GM23338 (cell line): ENCODE results near the gene DYRK1A. TPM values are rescaled to one million over a fixed set of nuclear protein-coding genes. Genes with fewer than 3 reads are reported as not detected.

Source experiments
- ATAC-seq: fragments of 200-7000 bp; cut with Tn5 transposase; 3 replicates; pipeline ENCODE4 v1.9.1; 2020
- DNase-seq: peaks from one replicate; pipeline ENCODE4 v3.0.0-alpha.2; 2015; ENCODE audit warnings: low spot score
- H2AFZ ChIP-seq: fragments of 200-600 bp; sonication (generic); 2 replicates; pipeline ENCODE4 v1.8.0; 2016; ENCODE audit warnings: antibody characterized with exemption, mild to moderate bottlenecking, moderate library complexity
- H3F3A ChIP-seq: fragments of 200-600 bp; sonication (generic); replicated peaks from 2 replicates; pipeline ENCODE4 v1.8.0; 2017; ENCODE audit warnings: antibody characterized with exemption, mixed run types, low read depth
- H3K27ac ChIP-seq: fragments of 200-600 bp; sonication (generic); 2 replicates; pipeline ENCODE4 v1.6.1; 2016; ENCODE audit warnings: low read depth
- H3K27me3 ChIP-seq: fragments of 200-600 bp; sonication (generic); 2 replicates; pipeline ENCODE4 v1.8.0; 2016; ENCODE audit warnings: mild to moderate bottlenecking, mixed run types, moderate library complexity; ENCODE audit not compliant: insufficient read depth
- H3K36me3 ChIP-seq: fragments of 200-600 bp; sonication (generic); 2 replicates; pipeline ENCODE4 v1.8.0; 2016; ENCODE audit warnings: mild to moderate bottlenecking; ENCODE audit not compliant: insufficient read depth
- H3K4me1 ChIP-seq: fragments of 200-600 bp; sonication (generic); 2 replicates; pipeline ENCODE4 v1.8.0; 2016; ENCODE audit warnings: mild to moderate bottlenecking, moderate library complexity; ENCODE audit not compliant: insufficient read depth
- H3K4me2 ChIP-seq: fragments of 200-600 bp; sonication (generic); 2 replicates; pipeline ENCODE4 v1.7.1; 2017; ENCODE audit warnings: mixed run types
- H3K4me3 ChIP-seq: fragments of 200-600 bp; sonication (generic); 2 replicates; pipeline ENCODE4 v1.6.1; 2016; ENCODE audit warnings: mixed run types
- H3K79me2 ChIP-seq: fragments of 200-600 bp; sonication (generic); replicated peaks from 2 replicates; pipeline ENCODE4 v1.8.0; 2017; ENCODE audit warnings: mild to moderate bottlenecking; ENCODE audit not compliant: insufficient read depth
- H3K9me2 ChIP-seq: fragments of 200-600 bp; sonication (generic); 2 replicates; pipeline ENCODE4 v1.8.0; 2017; ENCODE audit not compliant: insufficient read depth
- H4K20me1 ChIP-seq: fragments of 200-600 bp; sonication (generic); replicated peaks from 2 replicates; pipeline ENCODE4 v1.8.0; 2017; ENCODE audit warnings: mild to moderate bottlenecking; ENCODE audit not compliant: insufficient read depth
- H3K27ac Mint-ChIP-seq: 2 replicates; pipeline ENCODE4 v1.8.0; 2020; ENCODE audit warnings: inconsistent platforms, mild to moderate bottlenecking, moderate library complexity, mixed read lengths
- H3K27me3 Mint-ChIP-seq: 3 replicates; pipeline ENCODE4 v1.8.0; 2022; ENCODE audit warnings: low read depth, mild to moderate bottlenecking, moderate library complexity, mixed read lengths, inconsistent platforms; ENCODE audit not compliant: insufficient read depth, poor library complexity
- H3K36me3 Mint-ChIP-seq: 3 replicates; pipeline ENCODE4 v1.8.0; 2021; ENCODE audit warnings: low read depth, mild to moderate bottlenecking, inconsistent platforms, moderate library complexity, mixed read lengths
- H3K4me1 Mint-ChIP-seq: 3 replicates; pipeline ENCODE4 v1.8.0; 2020; ENCODE audit warnings: mild to moderate bottlenecking, inconsistent platforms, mixed read lengths
- H3K4me3 Mint-ChIP-seq: 3 replicates; pipeline ENCODE4 v1.8.0; 2021; ENCODE audit warnings: moderate library complexity, mild to moderate bottlenecking, inconsistent platforms, mixed read lengths
- H3K9me3 Mint-ChIP-seq: 3 replicates; pipeline ENCODE4 v1.8.0; 2020; ENCODE audit warnings: moderate library complexity, mild to moderate bottlenecking, inconsistent platforms, mixed read lengths
- ETS1 ChIP-seq: IDR thresholded peaks from 2 replicates; pipeline ENCODE4 v1.6.1; 2016; ENCODE audit warnings: antibody characterized with exemption
- EZH2 ChIP-seq: fragments of 200-600 bp; sonication (generic); IDR thresholded peaks from one replicate; pipeline ENCODE4 v1.8.0; 2017; ENCODE audit warnings: antibody characterized with exemption, mild to moderate bottlenecking, low read depth; ENCODE audit not compliant: unreplicated experiment
- EZH2phosphoT487 ChIP-seq: fragments of 200-600 bp; sonication (generic); IDR thresholded peaks from one replicate; pipeline ENCODE4 v1.8.1; 2018; ENCODE audit warnings: antibody characterized with exemption; ENCODE audit not compliant: unreplicated experiment
- JUNB ChIP-seq: IDR thresholded peaks from one replicate; pipeline ENCODE4 v1.6.1; 2016; ENCODE audit warnings: antibody characterized with exemption; ENCODE audit not compliant: unreplicated experiment
- NANOG ChIP-seq: IDR thresholded peaks from 2 replicates; pipeline ENCODE4 v1.6.1; 2016; ENCODE audit warnings: antibody characterized with exemption, borderline replicate concordance
- POLR2AphosphoS5 ChIP-seq: IDR thresholded peaks from 2 replicates; pipeline ENCODE4 v1.6.1; 2016; ENCODE audit warnings: antibody characterized with exemption, low read depth
- STAT1 ChIP-seq: IDR thresholded peaks from one replicate; pipeline ENCODE4 v1.6.1; 2016; ENCODE audit warnings: antibody characterized with exemption; ENCODE audit not compliant: unreplicated experiment
- ZNF114 ChIP-seq: fragments of 250-450 bp; sonication (Bioruptor Pico); IDR thresholded peaks from 2 replicates; pipeline ENCODE4 v1.5.0; 2020; ENCODE audit warnings: mild to moderate bottlenecking, moderate library complexity
- ZNF462 ChIP-seq: fragments of 250-450 bp; sonication (Bioruptor Pico); IDR thresholded peaks from 2 replicates; pipeline ENCODE4 v1.5.0; 2020; ENCODE audit warnings: mild to moderate bottlenecking, moderate library complexity
- polyA plus RNA-seq: library from polyadenylated mRNA; unstranded; fragments of >200 nt; fragmentation: Nextera tagmentation; extraction: Ambion mirVana; gene quantifications from 2 replicates; pipeline ENCODE4 v1.2.1, GENCODE V29; 2016
- total RNA-seq: library from RNA; depleted of rRNA; stranded (reverse); fragments of >200 nt; shearing (Covaris generic); gene quantifications from 2 replicates; pipeline ENCODE4 v1.2.3, GENCODE V29; 2014
- TF ChIP-seq, protein P1 (sequence below): IDR thresholded peaks from one replicate; pipeline ENCODE4 v1.6.1; 2018; ENCODE audit warnings: antibody characterized with exemption; ENCODE audit not compliant: unreplicated experiment
- TF ChIP-seq, protein P2 (sequence below), 2 experiments: fragments of 200-600 bp in 1 of 2; sonication (generic) in 1 of 2; conservative IDR thresholded peaks; 2 replicates each; pipeline versions ENCODE4 v1.5.1 to v1.6.1; 2016 to 2017; ENCODE audit warnings: antibody characterized with exemption in 2 of 2, low read depth in 2 of 2, mild to moderate bottlenecking in 2 of 2, moderate library complexity in 1 of 2

Gene DYRK1A
- total and polyA plus RNA-seq, 2 experiments from 2014 or later, result 10.3 to 84.7 TPM

DNA sequence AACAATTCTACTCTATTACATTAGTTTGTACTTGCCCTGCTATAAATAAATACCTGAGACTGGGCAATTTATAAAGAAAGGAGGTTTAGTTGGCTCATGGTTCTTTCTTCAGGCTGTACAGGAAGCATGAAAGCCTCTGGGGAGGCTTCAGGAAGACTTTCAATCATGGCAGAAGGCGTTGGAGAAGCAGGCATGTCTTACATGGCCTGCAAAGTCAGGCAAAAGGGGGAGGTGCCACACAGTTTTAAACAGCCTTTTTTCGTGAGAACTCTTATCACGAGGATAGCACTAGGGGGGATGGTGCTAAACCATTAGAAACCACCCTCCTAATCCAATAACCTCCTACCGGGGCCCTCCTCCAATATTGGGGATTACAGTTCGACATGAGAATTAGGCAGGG, 102.9 kb downstream of the DYRK1A start (continued):
- TF ChIP-seq EZH2phosphoT487, result no peak
- no peak for TF ChIP-seq STAT1
- no peak for TF ChIP-seq EZH2
- TF ChIP-seq ETS1, result no peak
- TF ChIP-seq, protein P1, sequence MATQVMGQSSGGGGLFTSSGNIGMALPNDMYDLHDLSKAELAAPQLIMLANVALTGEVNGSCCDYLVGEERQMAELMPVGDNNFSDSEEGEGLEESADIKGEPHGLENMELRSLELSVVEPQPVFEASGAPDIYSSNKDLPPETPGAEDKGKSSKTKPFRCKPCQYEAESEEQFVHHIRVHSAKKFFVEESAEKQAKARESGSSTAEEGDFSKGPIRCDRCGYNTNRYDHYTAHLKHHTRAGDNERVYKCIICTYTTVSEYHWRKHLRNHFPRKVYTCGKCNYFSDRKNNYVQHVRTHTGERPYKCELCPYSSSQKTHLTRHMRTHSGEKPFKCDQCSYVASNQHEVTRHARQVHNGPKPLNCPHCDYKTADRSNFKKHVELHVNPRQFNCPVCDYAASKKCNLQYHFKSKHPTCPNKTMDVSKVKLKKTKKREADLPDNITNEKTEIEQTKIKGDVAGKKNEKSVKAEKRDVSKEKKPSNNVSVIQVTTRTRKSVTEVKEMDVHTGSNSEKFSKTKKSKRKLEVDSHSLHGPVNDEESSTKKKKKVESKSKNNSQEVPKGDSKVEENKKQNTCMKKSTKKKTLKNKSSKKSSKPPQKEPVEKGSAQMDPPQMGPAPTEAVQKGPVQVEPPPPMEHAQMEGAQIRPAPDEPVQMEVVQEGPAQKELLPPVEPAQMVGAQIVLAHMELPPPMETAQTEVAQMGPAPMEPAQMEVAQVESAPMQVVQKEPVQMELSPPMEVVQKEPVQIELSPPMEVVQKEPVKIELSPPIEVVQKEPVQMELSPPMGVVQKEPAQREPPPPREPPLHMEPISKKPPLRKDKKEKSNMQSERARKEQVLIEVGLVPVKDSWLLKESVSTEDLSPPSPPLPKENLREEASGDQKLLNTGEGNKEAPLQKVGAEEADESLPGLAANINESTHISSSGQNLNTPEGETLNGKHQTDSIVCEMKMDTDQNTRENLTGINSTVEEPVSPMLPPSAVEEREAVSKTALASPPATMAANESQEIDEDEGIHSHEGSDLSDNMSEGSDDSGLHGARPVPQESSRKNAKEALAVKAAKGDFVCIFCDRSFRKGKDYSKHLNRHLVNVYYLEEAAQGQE, result no peak
- no peak for TF ChIP-seq JUNB
- TF ChIP-seq, protein P2, sequence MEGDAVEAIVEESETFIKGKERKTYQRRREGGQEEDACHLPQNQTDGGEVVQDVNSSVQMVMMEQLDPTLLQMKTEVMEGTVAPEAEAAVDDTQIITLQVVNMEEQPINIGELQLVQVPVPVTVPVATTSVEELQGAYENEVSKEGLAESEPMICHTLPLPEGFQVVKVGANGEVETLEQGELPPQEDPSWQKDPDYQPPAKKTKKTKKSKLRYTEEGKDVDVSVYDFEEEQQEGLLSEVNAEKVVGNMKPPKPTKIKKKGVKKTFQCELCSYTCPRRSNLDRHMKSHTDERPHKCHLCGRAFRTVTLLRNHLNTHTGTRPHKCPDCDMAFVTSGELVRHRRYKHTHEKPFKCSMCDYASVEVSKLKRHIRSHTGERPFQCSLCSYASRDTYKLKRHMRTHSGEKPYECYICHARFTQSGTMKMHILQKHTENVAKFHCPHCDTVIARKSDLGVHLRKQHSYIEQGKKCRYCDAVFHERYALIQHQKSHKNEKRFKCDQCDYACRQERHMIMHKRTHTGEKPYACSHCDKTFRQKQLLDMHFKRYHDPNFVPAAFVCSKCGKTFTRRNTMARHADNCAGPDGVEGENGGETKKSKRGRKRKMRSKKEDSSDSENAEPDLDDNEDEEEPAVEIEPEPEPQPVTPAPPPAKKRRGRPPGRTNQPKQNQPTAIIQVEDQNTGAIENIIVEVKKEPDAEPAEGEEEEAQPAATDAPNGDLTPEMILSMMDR (conservative IDR thresholded peaks at IDR 0.05; ENCODE audit: low read depth in 2 of 2), result no peak
- TF ChIP-seq ZNF114, result no peak
- no peak for TF ChIP-seq POLR2AphosphoS5
- no peak for TF ChIP-seq NANOG

GRCh38 chr21:37472581-37472980, 106.0 kb downstream of the DYRK1A start:
- H3F3A ChIP-seq, result no peaks in the 10 kb centered on the region
- DNase-seq, result no peak
- H3K79me2 ChIP-seq, result peaks cover 100% of the 10 kb centered on the region
- no peaks in the 10 kb centered on the region for H3K27me3 ChIP-seq
- H3K27me3 Mint-ChIP-seq, result no peaks in the 10 kb centered on the region
- peaks cover 33% of the 10 kb centered on the region for H3K4me1 ChIP-seq
- no peak overlapping the region for H3K4me3 Mint-ChIP-seq
- no peak overlapping the region for H2AFZ ChIP-seq
- H3K9me3 Mint-ChIP-seq, result peaks cover 10% of the 10 kb centered on the region
- peaks cover 34% of the 10 kb centered on the region for H3K36me3 Mint-ChIP-seq
- H3K4me2 ChIP-seq, result no peak overlapping the region
- H4K20me1 ChIP-seq, result peaks cover 33% of the 10 kb centered on the region
- peaks cover 54% of the 10 kb centered on the region for H3K4me1 Mint-ChIP-seq
- no peaks in the 10 kb centered on the region for H3K36me3 ChIP-seq
- no peaks in the 10 kb centered on the region for H3K9me2 ChIP-seq
- no peak overlapping the region for H3K4me3 ChIP-seq
- H3K27ac ChIP-seq, result no peak overlapping the region
- H3K27ac Mint-ChIP-seq, result no peak overlapping the region
- ATAC-seq, result no peak
- no peak for TF ChIP-seq ZNF462
- TF ChIP-seq, protein P2 (conservative IDR thresholded peaks at IDR 0.05; ENCODE audit: low read depth in 2 of 2), result no peak
- TF ChIP-seq JUNB, result no peak
- TF ChIP-seq POLR2AphosphoS5, result no peak
- TF ChIP-seq NANOG, result no peak
